ENCODE measurements around the gene CASP9.
"Not testable (repeated sequence)": the region's sequence is repeated elsewhere in the genome, so short reads cannot be mapped to it uniquely, and the experiment has no call there.

The CASP9 gene

GRCh38 chr1:15500184-15501178 lies 23.5 kb downstream of the CASP9 start:
- no peak for DNase-seq

- no peak for DNase-seq
Measured at GRCh38 chr1:15493869-15494390, 30.1 kb downstream of the CASP9 start.

GRCh38 chr1:15492596-15492995 lies 31.4 kb downstream of the CASP9 start:
- no peak for DNase-seq

- DNase-seq: not testable (repeated sequence)
Measured at GRCh38 chr1:15491010-15491409, 33.0 kb downstream of the CASP9 start.

GRCh38 chr1:15489052-15489736 lies 34.8 kb downstream of the CASP9 start:
- no peak for DNase-seq

GRCh38 chr1:15488371-15488770 lies 35.6 kb downstream of the CASP9 start:
- DNase-seq: no peak

- DNase-seq: not testable (repeated sequence)
Measured at GRCh38 chr1:15486844-15487610, 37.0 kb downstream of the CASP9 start.

GRCh38 chr1:15485636-15486035 lies 38.4 kb downstream of the CASP9 start:
- no peak for DNase-seq

- DNase-seq: not testable (repeated sequence)
Measured at GRCh38 chr1:15484443-15484842, 39.6 kb downstream of the CASP9 start.

GRCh38 chr1:15483971-15484370 lies 40.0 kb downstream of the CASP9 start:
- no peak for DNase-seq

- DNase-seq: not testable (repeated sequence)
Measured at GRCh38 chr1:15482983-15483543, 41.0 kb downstream of the CASP9 start.

GRCh38 chr1:15482455-15482854 lies 41.6 kb downstream of the CASP9 start:
- not testable (repeated sequence) for DNase-seq

- no peak for DNase-seq
Measured at GRCh38 chr1:15479654-15480347, 44.2 kb downstream of the CASP9 start.

- DNase-seq: no peak
Measured at GRCh38 chr1:15477646-15478212, 46.3 kb downstream of the CASP9 start.

- no peak for DNase-seq
Measured at GRCh38 chr1:15476927-15477326, 47.1 kb downstream of the CASP9 start.

- no peak for DNase-seq
Measured at GRCh38 chr1:15475752-15476314, 48.2 kb downstream of the CASP9 start, which contains the start of gene CELA2B. TSS of gene CELA2B (plus strand) at chr1:15476104. CDS start at chr1:15476126, 22 bp downstream.

GRCh38 chr1:15472587-15472986 lies 51.4 kb downstream of the CASP9 start:
- no peak for DNase-seq

- DNase-seq: not testable (repeated sequence)
Measured at GRCh38 chr1:15471723-15472122, 52.3 kb downstream of the CASP9 start.

- not testable (repeated sequence) for DNase-seq
Measured at GRCh38 chr1:15471067-15471466, 52.9 kb downstream of the CASP9 start.

GRCh38 chr1:15469821-15470448 lies 54.1 kb downstream of the CASP9 start:
- not testable (repeated sequence) for DNase-seq
